ENCODE data around the gene GRM3. TPM values are rescaled to one million over a fixed set of nuclear protein-coding genes. Genes with fewer than 3 reads are reported as not detected.

Gene GRM3
- total and polyA plus RNA-seq, 4 donors, result 0.17 TPM; not detected in 3

- DNase-seq, result no peak
- no peak overlapping the region for H3K4me3 ChIP-seq
- no peak overlapping the region for H3K27ac ChIP-seq (ENCODE audit: low read depth in 1 of 2, low read length in 1 of 2)
- no peak for ATAC-seq (ENCODE audit: insufficient read depth, low FRiP score)
- H3K4me1 ChIP-seq (ENCODE audit: control insufficient read depth in 5 of 5, insufficient read depth in 5 of 5, low read length in 5 of 5), result no peaks in the 10 kb centered on the region
- 80 to 85% methylated on average over 2 of the region's 2 CpGs for WGBS, 2 donors
- TF ChIP-seq CTCF (IDR thresholded peaks at IDR 0.05; ENCODE audit: control extremely low read depth, extremely low read depth), result no peak
- no peaks in the 10 kb centered on the region for H3K27me3 ChIP-seq (ENCODE audit: control insufficient read depth in 3 of 3, insufficient read depth in 3 of 3, low read length in 2 of 3)
- no peak overlapping the region for H3K9ac ChIP-seq (ENCODE audit: insufficient read depth in 1 of 2, low read length in 2 of 2)
- H3K9me3 ChIP-seq (ENCODE audit: control insufficient read depth in 4 of 4, insufficient read depth in 3 of 4, low read length in 3 of 4), result no peaks in the 10 kb centered on the region
- H3K36me3 ChIP-seq (ENCODE audit: control insufficient read depth in 4 of 4, insufficient read depth in 4 of 4, low read length in 4 of 4), result no peaks in the 10 kb centered on the region
Measured at GRCh38 chr7:86762129-86762528, 118.4 kb downstream of the GRM3 start.

GRCh38 chr7:86765931-86766330, 122.2 kb downstream of the GRM3 start:
- Histone ChIP-seq H3K27ac (ENCODE audit: low read depth in 1 of 2, low read length in 1 of 2) (no peak overlapping the region), H3K4me1 (ENCODE audit: control insufficient read depth in 5 of 5, insufficient read depth in 5 of 5, low read length in 5 of 5) (no peaks in the 10 kb centered on the region), H3K4me3 (no peak overlapping the region), H3K9ac (ENCODE audit: insufficient read depth in 1 of 2, low read length in 2 of 2) (no peak overlapping the region), H3K27me3 (ENCODE audit: control insufficient read depth in 3 of 3, insufficient read depth in 3 of 3, low read length in 2 of 3) (no peaks in the 10 kb centered on the region), H3K9me3 (ENCODE audit: control insufficient read depth in 4 of 4, insufficient read depth in 3 of 4, low read length in 3 of 4) (no peaks in the 10 kb centered on the region), H3K36me3 (ENCODE audit: control insufficient read depth in 4 of 4, insufficient read depth in 4 of 4, low read length in 4 of 4) (no peaks in the 10 kb centered on the region)
- ATAC-seq (ENCODE audit: insufficient read depth, low FRiP score), result no peak
- 58 to 73% methylated on average over 2 of the region's 2 CpGs for WGBS, 2 donors
- no peak for TF ChIP-seq CTCF (IDR thresholded peaks at IDR 0.05; ENCODE audit: control extremely low read depth, extremely low read depth)
- no peak for DNase-seq

- H3K27ac ChIP-seq (ENCODE audit: low read depth in 1 of 2, low read length in 1 of 2), result no peak overlapping the region
- no peaks in the 10 kb centered on the region for H3K4me1 ChIP-seq (ENCODE audit: control insufficient read depth in 5 of 5, insufficient read depth in 5 of 5, low read length in 5 of 5)
- DNase-seq (no peak), ATAC-seq (ENCODE audit: insufficient read depth, low FRiP score) (no peak)
- 64 to 86% methylated on average over 1 of the region's 1 CpG for WGBS, 2 donors
- no peaks in the 10 kb centered on the region for H3K27me3 ChIP-seq (ENCODE audit: control insufficient read depth in 3 of 3, insufficient read depth in 3 of 3, low read length in 2 of 3)
- H3K9me3 ChIP-seq (ENCODE audit: control insufficient read depth in 4 of 4, insufficient read depth in 3 of 4, low read length in 3 of 4), result no peaks in the 10 kb centered on the region
- no peak for TF ChIP-seq CTCF (IDR thresholded peaks at IDR 0.05; ENCODE audit: control extremely low read depth, extremely low read depth)
- H3K4me3 ChIP-seq, result no peak overlapping the region
- no peak overlapping the region for H3K9ac ChIP-seq (ENCODE audit: insufficient read depth in 1 of 2, low read length in 2 of 2)
- H3K36me3 ChIP-seq (ENCODE audit: control insufficient read depth in 4 of 4, insufficient read depth in 4 of 4, low read length in 4 of 4), result no peaks in the 10 kb centered on the region
Measured at GRCh38 chr7:86768394-86768793, 124.7 kb downstream of the GRM3 start.
